Left lung (tissue), 10 donors: ENCODE results near the gene AREG. TPM values are rescaled to one million over a fixed set of nuclear protein-coding genes. Genes with fewer than 3 reads are reported as not detected.

ENCODE experiments used
- ATAC-seq: fragments of 200-7000 bp; cut with Tn5 transposase; one replicate; pipeline ENCODE4 v1.9.1; 2020; ENCODE audit warnings: moderate library complexity
- DNase-seq, 4 donors: peaks; one replicate each; pipeline ENCODE4 v3.0.0-alpha.2; 2013 to 2020
- H3K27ac ChIP-seq, 2 donors: fragments of 200-600 bp; sonication (generic) in 1 of 2; one replicate each; pipeline versions ENCODE4 v1.5.0 to v1.8.0; 2020 to 2021
- H3K27me3 ChIP-seq, 2 donors: fragments of 200-600 bp; sonication (generic) in 1 of 2; one replicate each; pipeline versions ENCODE4 v1.5.0 to v1.8.0; 2020 to 2021
- H3K36me3 ChIP-seq, 2 donors: fragments of 200-600 bp; sonication (generic) in 1 of 2; one replicate each; pipeline versions ENCODE4 v1.5.0 to v1.8.0; 2020 to 2021
- H3K4me1 ChIP-seq, 2 donors: fragments of 200-600 bp; one replicate each; pipeline ENCODE4 v1.8.0; 2021
- H3K4me3 ChIP-seq, 2 donors: fragments of 200-600 bp; sonication (generic) in 1 of 2; one replicate each; pipeline versions ENCODE4 v1.5.0 to v1.8.0; 2020 to 2021; ENCODE audit warnings: mild to moderate bottlenecking in 1 of 2
- H3K9me3 ChIP-seq, 2 donors: fragments of 200-600 bp; sonication (generic) in 1 of 2; one replicate each; pipeline versions ENCODE4 v1.5.0 to v1.8.0; 2020 to 2021
- intact Hi-C, 2 donors: fragments of 100-400 bp; cut with DNase I; formaldehyde crosslinking; loops; one replicate each; pipeline versions ENCODE4 v1.11.2 to v1.14.2; 2022
- polyA plus RNA-seq, 6 donors: library from polyadenylated mRNA; unstranded; fragments of 120-200 nt; gene quantifications; one replicate each; pipeline ENCODE4 v1.2.1, GENCODE V29; 2013; ENCODE audit not compliant: insufficient read length in 6 of 6
- total RNA-seq, 2 donors: library from RNA; stranded (reverse); fragmentation: NEBNext Ultra II Directional; extraction: Animal tissue kit (Norgen Biotek cat#: 25700); gene quantifications; one replicate each; pipeline ENCODE4 v1.2.1, GENCODE V29; 2021
- TF ChIP-seq, protein P1 (sequence below), 2 donors: fragments of 200-600 bp; sonication (generic) in 1 of 2; IDR thresholded peaks; one replicate each; pipeline versions ENCODE4 v1.5.0 to v1.8.0; 2021; ENCODE audit warnings: antibody characterized with exemption in 2 of 2
- donor health status: DM: no; HTN: yes; CAD: no.
- donor health status: DM: no; HTN: no; CAD: no.

The AREG gene
- total and polyA plus RNA-seq, 8 donors: 0.90 to 130 (median 1.8) TPM

DNA sequence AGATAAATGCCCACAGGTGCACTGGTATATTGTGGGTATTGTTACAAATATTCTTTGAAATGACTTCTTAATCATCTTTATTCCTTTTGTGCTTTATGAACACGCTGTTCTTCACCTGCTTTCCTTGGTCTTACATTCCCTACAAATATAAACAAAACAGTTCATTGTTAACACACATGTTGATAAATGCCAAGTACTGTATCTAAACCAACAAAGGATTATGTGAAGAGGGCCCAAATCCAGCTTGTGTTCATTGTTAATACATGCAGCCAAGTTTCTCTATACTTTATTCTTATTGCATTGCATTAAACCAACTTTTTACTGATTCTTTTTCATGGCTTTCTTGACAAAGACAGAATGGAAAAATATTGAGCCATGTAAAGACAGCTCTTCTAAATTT, 42.8 kb downstream of the AREG start:
- Histone ChIP-seq H3K4me3 (no peak overlapping the region), H3K27me3 (no peaks in the 10 kb centered on the region), H3K27ac (no peak overlapping the region), H3K9me3 (no peaks in the 10 kb centered on the region), H3K4me1 (no peaks in the 10 kb centered on the region), H3K36me3 (no peaks in the 10 kb centered on the region)
- intact Hi-C loops: no loop called here
- ATAC-seq (no peak), DNase-seq (no peak)
- TF ChIP-seq, protein P1, sequence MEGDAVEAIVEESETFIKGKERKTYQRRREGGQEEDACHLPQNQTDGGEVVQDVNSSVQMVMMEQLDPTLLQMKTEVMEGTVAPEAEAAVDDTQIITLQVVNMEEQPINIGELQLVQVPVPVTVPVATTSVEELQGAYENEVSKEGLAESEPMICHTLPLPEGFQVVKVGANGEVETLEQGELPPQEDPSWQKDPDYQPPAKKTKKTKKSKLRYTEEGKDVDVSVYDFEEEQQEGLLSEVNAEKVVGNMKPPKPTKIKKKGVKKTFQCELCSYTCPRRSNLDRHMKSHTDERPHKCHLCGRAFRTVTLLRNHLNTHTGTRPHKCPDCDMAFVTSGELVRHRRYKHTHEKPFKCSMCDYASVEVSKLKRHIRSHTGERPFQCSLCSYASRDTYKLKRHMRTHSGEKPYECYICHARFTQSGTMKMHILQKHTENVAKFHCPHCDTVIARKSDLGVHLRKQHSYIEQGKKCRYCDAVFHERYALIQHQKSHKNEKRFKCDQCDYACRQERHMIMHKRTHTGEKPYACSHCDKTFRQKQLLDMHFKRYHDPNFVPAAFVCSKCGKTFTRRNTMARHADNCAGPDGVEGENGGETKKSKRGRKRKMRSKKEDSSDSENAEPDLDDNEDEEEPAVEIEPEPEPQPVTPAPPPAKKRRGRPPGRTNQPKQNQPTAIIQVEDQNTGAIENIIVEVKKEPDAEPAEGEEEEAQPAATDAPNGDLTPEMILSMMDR (IDR thresholded peaks at IDR 0.05): no peak

DNA sequence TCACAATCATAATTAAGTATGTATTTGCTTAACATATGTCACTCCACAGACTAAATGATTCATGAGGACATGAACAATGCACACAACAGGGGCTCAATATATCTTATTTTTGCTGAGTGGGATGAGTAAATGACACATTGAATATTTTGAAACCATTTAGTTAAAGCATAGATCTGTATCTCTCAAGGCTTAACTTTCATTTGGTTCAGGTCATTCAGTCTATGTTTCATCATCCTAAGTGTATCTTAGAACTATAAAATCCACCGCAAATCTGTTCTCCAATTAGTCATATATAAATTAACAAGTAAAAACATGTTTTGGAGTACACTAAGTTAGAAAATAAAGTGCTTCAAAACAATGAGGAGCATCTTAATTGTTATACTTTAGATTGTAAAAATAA, 45.8 kb downstream of the AREG start:
- ATAC-seq (no peak), DNase-seq (no peak)
- Histone ChIP-seq H3K4me3 (no peak overlapping the region), H3K27ac (no peak overlapping the region), H3K9me3 (no peaks in the 10 kb centered on the region), H3K4me1 (no peaks in the 10 kb centered on the region), H3K27me3 (no peaks in the 10 kb centered on the region), H3K36me3 (no peaks in the 10 kb centered on the region)
- intact Hi-C loops: no loop called here
- TF ChIP-seq, protein P1 (IDR thresholded peaks at IDR 0.05): no peak

DNA sequence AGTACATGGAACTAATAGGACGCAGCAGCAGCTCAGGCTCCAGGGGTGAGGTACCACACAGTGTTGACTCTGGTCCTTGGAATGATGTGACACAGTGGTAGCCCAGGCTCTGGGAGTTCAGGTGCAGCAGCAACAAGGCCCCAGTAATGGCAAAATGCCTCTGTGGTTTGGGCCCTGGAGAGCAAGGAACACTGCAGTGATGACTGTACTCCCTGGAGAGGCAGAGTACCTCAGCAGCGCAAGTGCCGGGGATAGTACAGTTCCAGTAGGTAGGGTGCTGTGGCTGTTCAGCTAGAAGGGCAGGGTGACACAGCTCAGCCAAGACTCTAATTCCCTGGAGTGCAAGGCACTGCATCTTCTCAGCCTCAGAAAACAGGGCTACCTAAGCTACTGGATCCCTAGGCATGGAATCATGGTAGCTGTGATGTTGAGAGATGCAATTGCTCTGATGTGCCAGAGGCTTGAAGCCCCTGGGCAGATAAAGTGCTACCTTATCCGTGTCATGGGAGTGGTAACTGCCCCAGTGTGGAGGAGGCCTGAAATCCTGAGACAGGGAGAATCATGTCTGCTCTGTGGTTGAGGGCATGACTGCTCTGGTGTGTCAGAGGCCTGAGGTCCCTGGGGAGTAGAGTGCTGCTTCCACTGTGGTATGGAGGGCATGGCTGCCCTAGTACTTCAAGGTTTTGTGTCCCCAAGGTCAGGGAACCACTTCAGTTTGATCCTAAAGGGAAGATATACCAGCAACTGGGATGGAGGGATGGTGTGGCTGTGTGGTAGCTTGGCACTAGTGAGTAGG, 55.2 kb downstream of the AREG start:
- no peaks in the 10 kb centered on the region for H3K9me3 ChIP-seq
- no peaks in the 10 kb centered on the region for H3K4me1 ChIP-seq
- H3K27ac ChIP-seq: no peak overlapping the region
- no peak for DNase-seq
- H3K36me3 ChIP-seq: no peaks in the 10 kb centered on the region
- ATAC-seq: no peak
- TF ChIP-seq, protein P1 (IDR thresholded peaks at IDR 0.05): no peak
- intact Hi-C loops: no loop called here
- H3K27me3 ChIP-seq: no peaks in the 10 kb centered on the region
- no peak overlapping the region for H3K4me3 ChIP-seq

DNA sequence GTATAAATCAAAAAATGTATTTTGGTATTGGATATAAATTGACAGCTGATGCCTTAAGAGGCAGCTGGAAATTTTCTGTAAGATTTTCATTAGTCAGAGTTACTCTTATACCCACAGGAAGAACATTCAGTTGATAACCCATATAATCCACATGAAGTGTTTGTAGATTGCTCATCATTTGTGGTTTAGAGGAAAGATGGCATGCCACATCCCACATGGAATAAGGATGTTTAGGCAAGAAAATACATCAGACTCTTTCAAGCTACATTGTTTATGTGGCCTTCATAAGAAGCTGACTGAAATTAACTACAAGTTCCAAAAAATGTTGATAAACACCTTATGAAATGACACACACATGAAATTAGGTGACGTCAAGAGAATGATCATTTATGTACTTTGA, 56.6 kb downstream of the AREG start:
- no peak for DNase-seq
- no peak for ATAC-seq
- intact Hi-C loops: no loop called here
- peaks cover 3 to 5% of the 10 kb centered on the region in 2 donors for H3K4me1 ChIP-seq
- no peaks in the 10 kb centered on the region for H3K36me3 ChIP-seq
- TF ChIP-seq, protein P1 (IDR thresholded peaks at IDR 0.05): no peak
- H3K27ac ChIP-seq: no peak overlapping the region
- H3K9me3 ChIP-seq: no peaks in the 10 kb centered on the region
- H3K27me3 ChIP-seq: no peaks in the 10 kb centered on the region
- H3K4me3 ChIP-seq: no peak overlapping the region

DNA sequence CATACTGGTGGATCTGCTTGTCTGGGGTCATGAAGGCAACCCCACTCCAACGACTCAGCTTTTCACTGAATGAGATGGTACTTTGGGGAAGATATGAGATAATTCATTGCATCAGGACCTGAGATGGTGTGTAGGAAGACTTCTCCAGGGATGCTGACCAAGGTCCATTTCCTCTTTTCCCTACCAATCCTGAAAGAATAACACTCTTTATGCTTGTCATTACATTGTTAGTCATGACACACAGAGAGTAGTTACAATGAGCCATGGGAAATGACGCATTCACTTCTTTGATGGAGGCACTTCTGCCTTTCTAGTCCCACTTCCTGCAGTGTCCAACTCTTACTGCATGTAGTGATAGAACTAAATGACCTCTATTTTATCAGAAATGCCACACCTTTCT, 58.6 kb downstream of the AREG start:
- H3K27ac ChIP-seq: no peak overlapping the region
- no peaks in the 10 kb centered on the region for H3K36me3 ChIP-seq
- intact Hi-C loops: no loop called here
- no peak overlapping the region for H3K4me3 ChIP-seq
- TF ChIP-seq, protein P1 (IDR thresholded peaks at IDR 0.05): no peak
- no peak for DNase-seq
- no peak for ATAC-seq
- no peaks in the 10 kb centered on the region for H3K27me3 ChIP-seq
- H3K4me1 ChIP-seq: peaks cover 3 to 5% of the 10 kb centered on the region in 2 donors
- H3K9me3 ChIP-seq: no peaks in the 10 kb centered on the region
